Right lobe of liver (tissue), 6 donors: Measurements from ENCODE around the gene HUS1B. TPM values are rescaled to one million over a fixed set of nuclear protein-coding genes. Genes with fewer than 3 reads are reported as not detected.

ENCODE experiments used
- ATAC-seq, 4 donors: fragments of 200-7000 bp; cut with Tn5 transposase; one replicate each; pipeline ENCODE4 v1.9.1; 2020; ENCODE audit warnings: mild to moderate bottlenecking in 4 of 4, moderate library complexity in 4 of 4
- DNase-seq, 3 donors: peaks; one replicate each; pipeline ENCODE4 v3.0.0-alpha.2; 2020
- H3K27ac ChIP-seq, 3 donors: fragments of 200-600 bp; one replicate each; pipeline ENCODE4 v1.8.0; 2022
- H3K27me3 ChIP-seq, 2 donors: fragments of 200-600 bp; one replicate each; pipeline ENCODE4 v1.8.0; 2022
- H3K36me3 ChIP-seq, 4 donors: fragments of 200-600 bp; sonication (generic) in 1 of 4; one replicate each; pipeline versions ENCODE4 v1.5.1 to v1.8.0; 2017 to 2022; ENCODE audit warnings: control low read depth in 1 of 4
- H3K4me1 ChIP-seq, 4 donors: fragments of 200-600 bp; sonication (generic) in 1 of 4; one replicate each; pipeline versions ENCODE4 v1.5.1 to v1.8.0; 2017 to 2022; ENCODE audit warnings: control low read depth in 1 of 4
- H3K4me3 ChIP-seq, 3 donors: fragments of 200-600 bp; one replicate each; pipeline ENCODE4 v1.8.0; 2022
- H3K9me3 ChIP-seq, 4 donors: fragments of 200-600 bp; sonication (generic) in 1 of 4; one replicate each; pipeline versions ENCODE4 v1.5.1 to v1.8.0; 2017 to 2022; ENCODE audit warnings: control low read depth in 1 of 4
- CTCF ChIP-seq, 4 donors: fragments of 200-600 bp in 3 of 4; fragments of 450-650 bp in 1 of 4; IDR thresholded peaks; one replicate each; pipeline versions ENCODE4 v1.5.1 to v1.8.0; 2016 to 2022; ENCODE audit warnings: antibody characterized with exemption in 4 of 4, mild to moderate bottlenecking in 2 of 4
- POLR2A ChIP-seq: fragments of 450-650 bp; IDR thresholded peaks from one replicate; pipeline ENCODE4 v1.6.1; 2017; ENCODE audit warnings: antibody characterized with exemption, mild to moderate bottlenecking
- whole genome bisulfite sequencing: methylation state at CpG from one replicate; pipeline ENCODE4 v1.1.6; 2018; ENCODE audit warnings: low coverage, low lambda C conversion rate; ENCODE audit not compliant: insufficient coverage; ENCODE audit errors: missing lambda C conversion rate; 5-methylcytosine and 5-hydroxymethylcytosine counted together
- intact Hi-C, 2 donors: fragments of 100-400 bp; cut with DNase I; formaldehyde crosslinking; loops; one replicate each; pipeline versions ENCODE4 v1.11.2 to v1.14.1; 2022
- total RNA-seq, 6 experiments: library from RNA; depleted of rRNA in 2 of 6; stranded (reverse); fragments of >200 nt in 2 of 6; fragmentation: NEBNext Ultra II Directional in 3 of 6; extraction: Animal tissue kit (Norgen Biotek cat#: 25700) in 3 of 6; gene quantifications; one replicate each; pipeline versions ENCODE4 v1.1.0 to v1.2.4, GENCODE V29; 2016 to 2023
- donor health status: DM: no; HTN: yes; CAD: no.
- donor health status: DM: no; HTN: no; CAD: no.
- donor health status: DM: no; HTN: no; CAD: no.
- donor health status: DM: no; HTN: yes; CAD: no.
- donor health status: DM: no; HTN: yes; CAD: no.

The HUS1B gene
- total RNA-seq, 6 experiments from 2014 or later = 0.26 to 2.8 (median 0.34) TPM; not detected in 1

GRCh38 chr6:659716-660581 lies 3.0 kb upstream of the HUS1B start:
- TF ChIP-seq CTCF (IDR thresholded peaks at IDR 0.05) (no peak), POLR2A (no peak)
- intact Hi-C loops = no loop called here

GRCh38 chr6:658244-658643 lies 1.3 kb upstream of the HUS1B start:
- no peaks in the 10 kb centered on the region for H3K9me3 ChIP-seq
- H3K4me1 ChIP-seq = no peaks in the 10 kb centered on the region
- DNase-seq (no peak), ATAC-seq (no peak)
- TF ChIP-seq CTCF (IDR thresholded peaks at IDR 0.05) = no peak
- TF ChIP-seq POLR2A = no peak
- no peaks in the 10 kb centered on the region for H3K27me3 ChIP-seq
- intact Hi-C loops = no loop called here
- no peak overlapping the region for H3K27ac ChIP-seq
- no peaks in the 10 kb centered on the region for H3K36me3 ChIP-seq
- WGBS = 66% methylated on average over 2 of the region's 2 CpGs
- no peak overlapping the region for H3K4me3 ChIP-seq

More at GRCh38 chr6:659716-660581, 3.0 kb upstream of the HUS1B start:
- H3K27ac ChIP-seq = no peak overlapping the region
- DNase-seq = no peak
- H3K27me3 ChIP-seq = no peaks in the 10 kb centered on the region
- WGBS = 94% methylated on average over 9 of the region's 13 CpGs
- no peaks in the 10 kb centered on the region for H3K9me3 ChIP-seq
- no peak for ATAC-seq
- H3K36me3 ChIP-seq = no peaks in the 10 kb centered on the region
- no peaks in the 10 kb centered on the region for H3K4me1 ChIP-seq
- H3K4me3 ChIP-seq = no peak overlapping the region

- Histone ChIP-seq H3K27ac (no peak overlapping the region), H3K9me3 (no peaks in the 10 kb centered on the region), H3K36me3 (no peaks in the 10 kb centered on the region), H3K27me3 (no peaks in the 10 kb centered on the region), H3K4me3 (no peak overlapping the region), H3K4me1 (no peaks in the 10 kb centered on the region)
- no peak for DNase-seq
- no peak for ATAC-seq
- intact Hi-C loops = no loop called here
- no peak for TF ChIP-seq POLR2A
- TF ChIP-seq CTCF (IDR thresholded peaks at IDR 0.05) = no peak
- WGBS = 54% methylated on average over 1 of the region's 1 CpG
Measured at GRCh38 chr6:657743-658142, 843 bp upstream of the HUS1B start.

GRCh38 chr6:654136-654535 lies 2.8 kb downstream of the HUS1B start:
- Histone ChIP-seq H3K4me3 (no peak overlapping the region), H3K4me1 (no peaks in the 10 kb centered on the region), H3K9me3 (no peaks in the 10 kb centered on the region), H3K27me3 (no peaks in the 10 kb centered on the region), H3K27ac (no peak overlapping the region), H3K36me3 (no peaks in the 10 kb centered on the region)
- WGBS = 86% methylated on average over 4 of the region's 4 CpGs
- no peak for ATAC-seq
- DNase-seq = no peak
- TF ChIP-seq POLR2A (no peak), CTCF (IDR thresholded peaks at IDR 0.05) (no peak)
- intact Hi-C loops = no loop called here
